K562 (cell line): ENCODE measurements around the gene CEP126.

Source experiments
- EZH2 ChIP-seq: IDR thresholded peaks from 2 replicates; pipeline ENCODE4 v1.6.1; 2012; ENCODE audit warnings: low read depth, mild to moderate bottlenecking, inconsistent platforms, low read length, borderline replicate concordance
- HDAC2 ChIP-seq: fragments of 450-650 bp; IDR thresholded peaks from 2 replicates; pipeline ENCODE4 v1.6.1; 2016; ENCODE audit warnings: mild to moderate bottlenecking
- POLR2A ChIP-seq: fragments of 450-650 bp; conservative IDR thresholded peaks from 2 replicates; pipeline ENCODE4 v1.6.1; 2016
- TF ChIP-seq, protein P1 (sequence below), 3 experiments: IDR thresholded peaks in 2 of 3; conservative IDR thresholded peaks in 1 of 3; 2 replicates each; pipeline ENCODE4 v1.5.1; 2011 to 2012; ENCODE audit warnings: low read length in 3 of 3, mild to moderate bottlenecking in 3 of 3, control low read depth in 2 of 3, improper control_type of control experiment in 1 of 3, inconsistent platforms in 1 of 3, low read depth in 1 of 3, mixed read lengths in 1 of 3, moderate library complexity in 1 of 3; ENCODE audit not compliant: insufficient read depth in 2 of 3

DNA sequence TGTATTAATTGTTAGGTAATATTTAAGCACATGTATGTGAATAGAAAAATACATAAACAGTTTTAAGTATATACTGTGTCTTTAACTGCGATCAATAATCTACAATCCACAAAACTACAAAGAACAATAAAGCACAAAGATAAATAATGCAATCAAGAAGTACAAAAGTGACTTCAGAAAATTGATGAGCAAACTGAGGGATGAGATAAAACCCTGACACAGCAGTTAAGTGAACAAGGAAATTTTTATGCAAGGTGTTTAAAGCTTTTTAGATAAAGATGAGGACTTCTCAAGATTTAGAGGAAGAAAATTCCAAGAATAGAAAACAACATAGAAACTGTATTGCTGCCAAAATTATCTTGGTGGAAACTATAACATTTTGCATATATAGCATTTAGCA, 60.0 kb downstream of the CEP126 start:
- TF ChIP-seq, protein P1, sequence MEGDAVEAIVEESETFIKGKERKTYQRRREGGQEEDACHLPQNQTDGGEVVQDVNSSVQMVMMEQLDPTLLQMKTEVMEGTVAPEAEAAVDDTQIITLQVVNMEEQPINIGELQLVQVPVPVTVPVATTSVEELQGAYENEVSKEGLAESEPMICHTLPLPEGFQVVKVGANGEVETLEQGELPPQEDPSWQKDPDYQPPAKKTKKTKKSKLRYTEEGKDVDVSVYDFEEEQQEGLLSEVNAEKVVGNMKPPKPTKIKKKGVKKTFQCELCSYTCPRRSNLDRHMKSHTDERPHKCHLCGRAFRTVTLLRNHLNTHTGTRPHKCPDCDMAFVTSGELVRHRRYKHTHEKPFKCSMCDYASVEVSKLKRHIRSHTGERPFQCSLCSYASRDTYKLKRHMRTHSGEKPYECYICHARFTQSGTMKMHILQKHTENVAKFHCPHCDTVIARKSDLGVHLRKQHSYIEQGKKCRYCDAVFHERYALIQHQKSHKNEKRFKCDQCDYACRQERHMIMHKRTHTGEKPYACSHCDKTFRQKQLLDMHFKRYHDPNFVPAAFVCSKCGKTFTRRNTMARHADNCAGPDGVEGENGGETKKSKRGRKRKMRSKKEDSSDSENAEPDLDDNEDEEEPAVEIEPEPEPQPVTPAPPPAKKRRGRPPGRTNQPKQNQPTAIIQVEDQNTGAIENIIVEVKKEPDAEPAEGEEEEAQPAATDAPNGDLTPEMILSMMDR (IDR thresholded peaks at IDR 0.05 in 2 of 3, conservative IDR thresholded peaks at IDR 0.05 in 1 of 3; ENCODE audit: insufficient read depth in 2 of 3, low read depth in 1 of 3, low read length in 3 of 3) = no peak
- TF ChIP-seq EZH2 = no peak
- TF ChIP-seq HDAC2 = no peak
- TF ChIP-seq POLR2A = no peak
